NCI-H1048 (cell line): Measurements from ENCODE around the gene MZF1.
"Not testable (repeated sequence)": the region's sequence is repeated elsewhere in the genome, so short reads cannot be mapped to it uniquely, and the experiment has no call there.

Experiments
- DNase-seq: peaks from one replicate; lab custom pipeline; 2025; lab: John Stamatoyannopoulos, UW

Gene MZF1

GRCh38 chr19:58572818-58573657 is at the start of gene MZF1:
MZF1 (minus strand) TSS chr19:58573335; CDS start chr19:58571389, 1,946 bp downstream.
- DNase-seq, result no peak

- not testable (repeated sequence) for DNase-seq
Observed at GRCh38 chr19:58607213-58607612, 34.1 kb upstream of the MZF1 start.

- not testable (repeated sequence) for DNase-seq
Observed at GRCh38 chr19:58606251-58606896, 33.2 kb upstream of the MZF1 start.

- no peak for DNase-seq
Observed at GRCh38 chr19:58586133-58586765, 13.1 kb upstream of the MZF1 start.

GRCh38 chr19:58585442-58586132 is 12.5 kb upstream of the MZF1 start:
- DNase-seq, result no peak

- DNase-seq, result no peak
Observed at GRCh38 chr19:58584498-58585441, 11.6 kb upstream of the MZF1 start.

- no peak for DNase-seq
Observed at GRCh38 chr19:58582985-58583384, 9.8 kb upstream of the MZF1 start.

GRCh38 chr19:58581227-58582141 is 8.3 kb upstream of the MZF1 start:
- DNase-seq, result no peak

- no peak for DNase-seq
Observed at GRCh38 chr19:58579473-58580142, 6.5 kb upstream of the MZF1 start.

- DNase-seq, result no peak
Observed at GRCh38 chr19:58578012-58578925, 5.1 kb upstream of the MZF1 start.

GRCh38 chr19:58577581-58577980 is 4.4 kb upstream of the MZF1 start:
- DNase-seq, result not testable (repeated sequence)

GRCh38 chr19:58575183-58576041 is 2.3 kb upstream of the MZF1 start:
- DNase-seq, result no peak

GRCh38 chr19:58573658-58574164 is 576 bp upstream of the MZF1 start:
- DNase-seq, result no peak

GRCh38 chr19:58572026-58572817 is 913 bp downstream of the MZF1 start:
- DNase-seq, result no peak

- DNase-seq, result no peak
Observed at GRCh38 chr19:58571575-58571947, 1.6 kb downstream of the MZF1 start.

- no peak for DNase-seq
Observed at GRCh38 chr19:58570770-58571574, 2.2 kb downstream of the MZF1 start.
